ENCODE results near the gene NR1D2.

NR1D2 gene

DNA sequence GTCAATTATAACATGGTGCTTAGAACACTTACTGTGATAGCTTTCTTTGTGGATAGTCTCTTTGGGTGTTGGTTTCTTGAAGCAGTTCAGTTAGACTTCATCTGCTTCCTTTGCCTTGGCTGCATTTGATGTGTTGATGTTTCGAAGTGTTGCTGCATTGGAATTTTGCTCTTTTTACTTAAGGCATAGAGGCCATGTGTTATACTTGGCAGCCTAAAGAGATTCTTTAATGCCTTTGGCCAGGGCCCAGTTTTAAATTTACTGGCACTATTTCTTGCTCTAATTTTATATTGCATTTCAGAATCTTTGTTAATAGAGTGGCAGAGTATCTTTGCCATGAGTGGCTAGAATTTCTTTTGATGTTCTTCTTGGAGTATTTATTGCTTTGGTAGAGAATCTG, 21.2 kb downstream of the NR1D2 start:
- DNase-seq: peak; percentile 92

DNA sequence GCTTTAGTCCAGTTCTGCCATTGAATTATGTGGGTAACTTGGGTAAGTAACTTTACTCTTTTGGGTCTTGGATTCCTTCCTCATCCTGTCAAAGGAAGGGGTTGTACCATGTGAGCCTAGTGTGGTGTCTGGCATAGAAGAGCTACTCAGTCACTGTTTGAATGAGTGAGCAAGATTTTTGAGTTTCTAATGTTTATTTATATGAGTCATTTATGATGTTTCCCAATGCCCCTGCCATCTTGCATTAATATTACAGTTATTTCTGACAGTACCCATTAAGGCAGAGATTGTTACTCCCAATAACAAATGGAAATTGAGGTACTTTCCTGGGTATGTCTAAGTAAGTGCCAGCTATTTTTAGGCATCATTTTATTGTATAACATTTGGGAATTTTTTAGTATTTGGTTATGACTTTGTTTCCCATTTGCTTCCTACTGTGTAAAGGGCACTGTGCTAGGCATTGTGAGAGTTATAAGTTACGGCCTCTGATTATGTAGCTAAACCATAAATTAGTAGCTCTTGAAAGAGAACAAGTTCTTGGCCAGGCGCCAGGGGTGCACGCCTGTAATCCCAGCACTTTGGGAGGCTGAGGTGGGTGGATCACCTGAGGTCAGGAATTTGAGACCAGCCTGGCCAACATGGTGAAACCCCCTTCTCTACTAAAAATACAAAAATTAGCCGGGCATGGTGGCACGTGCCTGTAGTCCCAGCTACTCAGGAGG, 23.5 kb downstream of the NR1D2 start:
- DNase-seq: peak; percentile 60

GRCh38 chr3:23969393-23969792, 24.3 kb downstream of the NR1D2 start:
- no peak for DNase-seq

GRCh38 chr3:23971684-23972083, 26.6 kb downstream of the NR1D2 start:
- DNase-seq: no peak

DNA sequence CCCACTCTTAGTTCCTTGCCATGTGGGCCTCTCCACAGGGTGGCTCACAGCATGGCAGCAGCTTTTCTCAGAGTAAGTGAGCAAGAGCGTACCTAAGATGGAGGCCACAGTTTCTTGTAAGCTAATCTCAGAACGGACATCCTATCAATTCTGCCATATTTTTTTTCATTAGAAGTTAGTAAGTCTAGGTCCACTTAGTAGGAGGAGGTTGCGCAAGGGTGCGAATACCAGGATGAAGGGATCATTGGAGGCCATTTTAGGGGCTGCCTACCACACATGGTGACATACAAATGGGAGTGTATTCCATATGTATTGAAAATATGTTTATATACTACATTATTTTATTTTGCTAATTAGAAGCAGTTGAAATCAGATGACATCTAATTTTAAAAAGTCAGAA, 31.5 kb downstream of the NR1D2 start:
- no peak for DNase-seq

- DNase-seq: peak; percentile 17
Observed at GRCh38 chr3:23979569-23979968, 34.5 kb downstream of the NR1D2 start.

DNA sequence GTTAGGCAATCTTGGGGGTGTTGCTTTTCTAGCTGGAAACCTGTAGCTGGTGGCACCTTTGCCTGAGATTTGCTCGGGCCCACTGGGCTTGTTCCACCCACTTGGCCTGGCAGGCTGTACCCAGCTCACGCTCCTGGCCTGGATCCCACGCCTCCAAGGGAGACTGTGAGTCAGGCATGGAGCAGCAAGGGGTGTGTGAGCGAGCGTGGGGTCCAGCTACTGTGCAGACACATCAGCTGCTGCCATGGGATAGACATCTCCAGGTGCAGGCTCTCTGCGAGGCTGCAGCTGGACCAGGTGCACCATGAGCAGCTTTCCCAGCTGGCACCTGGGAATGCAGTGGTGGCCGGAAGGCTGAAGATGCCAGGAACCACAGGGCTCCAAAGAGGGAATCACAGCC, 36.0 kb downstream of the NR1D2 start:
- DNase-seq: no peak

DNA sequence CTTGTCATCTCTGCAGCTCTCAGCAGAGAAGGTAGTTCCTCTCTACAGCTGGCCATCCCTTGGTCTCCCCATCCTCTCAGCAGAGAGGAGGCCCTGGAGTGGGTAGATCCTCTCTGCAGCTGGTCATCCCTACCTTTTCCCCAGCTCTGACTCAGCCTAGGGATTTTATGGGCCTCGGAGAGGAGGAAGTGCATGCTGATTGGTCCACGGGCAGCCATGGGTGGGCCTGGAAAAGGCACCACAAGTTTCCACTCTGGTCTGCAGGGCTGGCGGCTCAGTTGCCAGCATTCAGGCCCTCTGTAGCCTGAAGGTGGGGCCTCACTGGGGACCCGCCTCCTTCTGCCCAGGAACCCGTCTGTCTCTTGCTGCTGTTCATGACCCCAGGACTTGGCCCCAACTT, 36.9 kb downstream of the NR1D2 start:
- DNase-seq: no peak

DNA sequence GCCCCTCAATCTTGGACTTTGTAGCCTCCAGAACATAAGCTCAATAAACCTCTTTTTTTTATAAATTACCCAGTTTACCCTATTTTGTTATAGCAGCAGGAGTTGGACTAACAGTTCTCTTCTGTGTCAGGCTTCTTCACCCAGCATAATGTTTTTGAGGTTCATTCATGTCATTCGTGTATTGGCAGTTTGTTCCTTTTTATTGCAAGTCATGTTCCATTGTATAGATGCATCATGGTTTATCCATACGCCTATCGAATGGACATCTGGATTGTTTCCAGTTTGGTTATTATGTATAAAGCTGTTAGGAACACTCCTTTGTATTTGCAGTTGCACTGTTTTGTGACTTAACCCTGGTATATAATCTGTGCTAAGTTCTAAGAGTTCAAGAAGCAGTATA, 39.8 kb downstream of the NR1D2 start:
- no peak for DNase-seq

DNA sequence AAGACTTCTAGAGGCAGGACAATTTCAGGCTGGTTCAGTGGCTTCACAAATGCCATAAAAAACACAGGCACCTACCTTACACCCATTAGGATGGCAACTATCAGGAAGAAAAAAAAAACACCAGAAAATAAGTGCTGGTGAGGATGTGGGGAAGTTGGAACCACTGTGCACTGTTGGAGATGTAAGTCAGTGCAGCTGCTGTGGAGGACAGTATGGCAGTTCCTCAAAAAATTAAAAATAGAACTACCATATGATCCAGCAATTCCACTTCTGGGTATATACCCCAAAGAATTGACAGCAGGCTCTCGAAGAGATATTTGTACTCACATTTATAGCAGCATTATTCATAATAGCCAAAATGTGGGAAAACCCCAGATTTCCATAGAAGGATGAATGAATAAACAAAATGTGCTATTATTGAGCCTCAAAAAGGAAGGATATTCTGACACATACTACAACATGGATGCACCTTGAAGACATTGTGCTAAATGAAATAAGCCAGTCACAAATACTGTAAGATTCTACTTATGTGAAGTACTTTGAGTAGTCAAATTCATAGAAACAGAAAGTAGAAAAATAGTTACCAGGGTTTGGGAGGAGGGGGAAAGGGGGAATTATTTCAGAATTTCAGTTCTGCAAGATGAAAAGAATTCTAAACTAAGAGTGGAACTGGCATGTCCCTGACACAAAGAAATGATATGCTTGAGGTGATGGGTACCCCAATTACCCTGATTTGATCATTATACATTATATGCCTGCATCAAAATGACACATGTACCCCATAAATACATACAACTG, 40.9 kb downstream of the NR1D2 start:
- no peak for DNase-seq

DNA sequence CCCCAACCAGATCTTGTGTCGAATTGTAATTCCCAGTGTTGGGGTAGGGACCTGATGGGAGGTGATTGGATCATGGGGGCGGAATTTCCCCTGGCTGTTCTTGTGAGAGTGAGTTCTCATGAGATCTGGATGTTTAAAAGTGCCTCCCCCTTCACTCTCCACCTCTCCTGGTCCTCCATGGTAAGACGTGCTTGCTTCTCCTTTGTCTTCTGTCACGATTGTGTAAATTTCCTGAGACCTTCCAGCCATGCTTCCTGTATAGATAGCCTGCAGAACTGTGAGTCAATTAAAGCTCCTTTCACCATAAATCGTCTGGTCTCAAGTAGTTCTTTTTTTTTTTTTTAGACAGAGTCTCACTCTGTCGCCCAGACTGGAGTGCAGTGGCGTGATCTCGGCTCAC, 42.3 kb downstream of the NR1D2 start:
- no peak for DNase-seq

- DNase-seq: no peak
Observed at GRCh38 chr3:23991306-23991682, 46.2 kb downstream of the NR1D2 start.

DNA sequence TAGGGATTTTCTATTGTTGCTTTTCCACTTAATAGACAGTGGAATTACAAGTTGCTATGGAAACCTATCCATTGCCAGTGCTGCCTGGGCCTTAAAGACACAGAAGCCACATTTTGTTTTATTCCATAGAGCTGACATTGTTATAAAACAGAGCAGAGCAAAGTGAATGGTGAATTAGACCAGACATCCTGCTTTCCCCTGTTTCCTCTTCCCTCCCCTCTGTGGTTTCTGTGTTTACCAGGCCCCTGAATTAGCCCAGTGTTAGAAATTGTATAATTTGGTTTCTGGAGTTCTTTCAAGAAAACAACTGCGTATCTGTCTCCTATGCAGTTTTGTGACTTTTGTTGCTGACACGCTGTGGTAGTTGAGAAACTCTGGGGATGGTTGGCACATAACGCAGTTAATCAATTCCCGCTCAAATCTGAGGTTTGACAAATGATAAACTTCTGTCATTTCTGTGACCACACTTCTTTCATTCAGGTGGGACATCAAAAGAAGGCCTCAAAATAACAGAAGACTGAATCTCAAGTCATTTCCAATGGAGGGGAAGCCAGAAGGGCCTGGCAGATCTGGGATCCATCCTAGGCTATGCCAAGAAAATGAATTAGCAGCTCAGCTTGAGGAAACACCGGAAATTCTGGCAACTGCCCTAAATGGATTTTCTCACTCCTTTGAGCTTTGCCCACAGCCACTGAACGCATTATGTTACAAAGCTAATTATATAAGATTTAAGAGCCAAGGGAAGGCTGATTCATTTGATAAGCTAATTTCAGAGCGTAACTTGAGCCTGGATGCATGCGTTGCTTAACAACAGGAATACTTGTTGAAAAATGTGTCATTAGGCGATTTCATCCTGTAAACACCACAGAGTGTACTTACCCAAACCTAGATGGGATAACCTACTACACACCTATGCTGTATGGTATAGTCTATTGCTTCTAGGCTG, 46.9 kb downstream of the NR1D2 start:
- peak; percentile 15 for DNase-seq

DNA sequence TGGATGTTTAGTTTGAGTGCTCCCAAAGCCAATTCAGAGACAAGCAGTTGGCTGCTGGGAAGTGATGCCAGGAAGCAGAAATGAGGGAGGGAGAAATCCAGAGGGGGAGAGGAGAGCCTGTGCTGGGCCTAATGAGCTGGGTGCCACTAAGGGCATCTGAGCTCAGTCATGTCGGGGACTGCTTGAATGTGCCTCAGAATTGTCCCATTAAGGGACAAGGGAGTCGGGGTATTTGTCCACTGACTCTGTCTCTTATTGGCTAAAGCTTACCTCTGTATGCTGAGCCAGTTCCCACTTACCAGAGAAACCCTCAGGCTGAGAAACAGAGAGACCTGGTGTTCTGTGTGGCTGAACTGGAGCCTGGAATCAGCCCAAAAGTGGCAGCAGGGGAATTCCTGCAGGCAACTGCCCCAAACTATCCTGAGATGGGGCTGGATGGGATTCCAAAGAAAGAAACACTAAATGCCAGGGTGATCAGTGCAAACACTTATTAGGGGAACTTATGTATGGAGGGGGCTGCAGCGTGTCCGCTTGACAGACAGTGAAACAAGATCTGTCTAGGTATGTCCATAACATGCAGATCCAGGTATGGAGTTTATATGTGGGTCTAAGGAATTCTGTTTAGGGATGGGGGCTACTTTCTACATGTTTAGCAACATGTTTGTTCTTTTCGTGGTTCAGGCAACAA, 48.6 kb downstream of the NR1D2 start:
- no peak for DNase-seq

GRCh38 chr3:23994244-23994569, 49.1 kb downstream of the NR1D2 start:
- DNase-seq: peak; percentile 12

DNA sequence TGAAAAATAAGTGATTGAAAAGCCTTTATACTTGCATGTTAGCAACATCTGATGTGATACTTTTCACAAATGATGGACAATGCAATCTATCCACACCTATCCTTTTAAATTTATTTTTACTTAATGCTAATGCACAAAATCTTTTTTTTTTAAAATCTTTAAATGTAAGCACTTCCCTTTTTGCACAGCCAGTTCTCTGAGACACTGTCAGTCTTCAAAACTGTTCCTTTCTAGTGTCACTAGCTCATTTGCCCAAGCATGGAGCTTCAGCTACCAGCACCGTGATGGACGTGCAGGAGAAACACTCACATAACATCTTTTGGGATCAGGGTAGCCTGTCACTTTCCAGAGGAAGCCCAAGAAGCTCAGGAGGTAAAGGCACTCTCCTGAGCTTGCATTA, 50.1 kb downstream of the NR1D2 start:
- DNase-seq: no peak

- peak; percentile 73 for DNase-seq
Observed at GRCh38 chr3:23996095-23996524, 51.0 kb downstream of the NR1D2 start.

- DNase-seq: peak; percentile 70
Observed at GRCh38 chr3:23999012-23999641, 54.0 kb downstream of the NR1D2 start.

DNA sequence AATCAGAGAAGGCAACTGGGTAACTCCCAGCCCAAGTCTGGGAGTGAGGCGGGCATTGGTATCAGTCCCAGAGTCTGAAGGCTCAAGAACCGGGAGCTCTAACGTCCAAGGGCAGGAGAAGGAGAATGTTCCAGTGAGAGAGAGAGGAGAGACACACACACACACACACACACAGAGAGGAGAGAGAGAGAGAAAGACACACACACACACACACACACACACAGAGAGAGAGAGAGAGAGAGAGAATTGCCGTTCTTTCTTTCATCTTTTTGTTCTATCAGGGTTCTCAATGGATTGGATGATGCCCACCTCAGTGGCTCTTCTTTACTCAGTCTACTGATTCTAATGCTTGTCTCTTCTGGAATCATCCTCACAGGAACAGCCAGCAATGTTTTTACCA, 57.0 kb downstream of the NR1D2 start:
- DNase-seq: no peak

DNA sequence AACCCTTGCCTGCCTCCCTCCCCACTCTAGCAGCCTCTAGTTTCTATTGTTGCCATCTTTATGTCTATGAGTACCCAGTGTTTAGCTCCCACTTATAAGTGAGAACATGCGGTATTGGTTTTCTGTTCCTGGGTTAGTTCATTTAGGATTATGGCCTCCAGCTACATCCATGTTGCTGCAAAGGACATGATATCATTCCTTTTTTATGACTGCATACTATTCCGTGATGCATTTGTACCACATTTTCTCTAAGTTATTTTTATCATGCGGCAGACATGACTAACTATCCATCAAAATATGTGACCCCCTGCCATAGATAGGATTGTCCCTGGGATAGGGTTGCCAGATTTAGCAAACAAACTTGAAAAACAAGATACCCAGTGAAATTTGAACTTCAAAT, 58.4 kb downstream of the NR1D2 start:
- DNase-seq: no peak

GRCh38 chr3:24004171-24004938, 59.3 kb downstream of the NR1D2 start:
- DNase-seq: no peak

Measured in fibroblast of skin of scalp (primary cell).